Fibroblast of pulmonary artery (primary cell): Measurements from ENCODE around the gene MED26.

Experiments
- DNase-seq: peaks from one replicate; pipeline ENCODE4 v3.0.0-alpha.2; 2010; ENCODE audit warnings: low read depth
- H3K4me3 ChIP-seq: replicated peaks from 2 replicates; pipeline ENCODE4 v1.5.1; 2011; ENCODE audit warnings: low read depth, mild to moderate bottlenecking, control low read depth, low read length, moderate library complexity
- TF ChIP-seq, protein P1 (sequence below): IDR thresholded peaks from 2 replicates; pipeline ENCODE4 v1.5.1; 2011; ENCODE audit warnings: mild to moderate bottlenecking, control low read depth, low read length, inconsistent platforms; ENCODE audit errors: missing control alignments

The MED26 gene

DNA sequence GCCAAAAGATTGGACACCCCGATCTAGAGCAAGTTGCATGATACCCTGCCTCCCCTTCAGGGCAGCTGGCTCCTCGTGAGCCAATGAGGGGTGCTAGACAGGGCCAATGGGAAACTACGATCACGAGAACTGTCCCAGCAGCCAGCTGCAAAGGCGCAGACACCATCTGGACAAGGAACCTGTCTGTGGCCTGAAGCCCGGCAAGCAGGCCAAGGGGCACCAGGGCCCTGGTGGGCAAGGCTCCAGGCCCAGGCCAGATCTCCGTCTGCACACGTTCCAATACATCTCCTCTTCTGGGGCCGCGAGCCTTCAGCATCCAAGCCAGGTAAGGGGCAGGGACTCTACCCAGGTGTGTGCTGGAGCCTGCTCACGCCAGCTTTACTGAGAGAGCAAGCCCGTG lies 20.2 kb downstream of the MED26 start:
- TF ChIP-seq, protein P1, sequence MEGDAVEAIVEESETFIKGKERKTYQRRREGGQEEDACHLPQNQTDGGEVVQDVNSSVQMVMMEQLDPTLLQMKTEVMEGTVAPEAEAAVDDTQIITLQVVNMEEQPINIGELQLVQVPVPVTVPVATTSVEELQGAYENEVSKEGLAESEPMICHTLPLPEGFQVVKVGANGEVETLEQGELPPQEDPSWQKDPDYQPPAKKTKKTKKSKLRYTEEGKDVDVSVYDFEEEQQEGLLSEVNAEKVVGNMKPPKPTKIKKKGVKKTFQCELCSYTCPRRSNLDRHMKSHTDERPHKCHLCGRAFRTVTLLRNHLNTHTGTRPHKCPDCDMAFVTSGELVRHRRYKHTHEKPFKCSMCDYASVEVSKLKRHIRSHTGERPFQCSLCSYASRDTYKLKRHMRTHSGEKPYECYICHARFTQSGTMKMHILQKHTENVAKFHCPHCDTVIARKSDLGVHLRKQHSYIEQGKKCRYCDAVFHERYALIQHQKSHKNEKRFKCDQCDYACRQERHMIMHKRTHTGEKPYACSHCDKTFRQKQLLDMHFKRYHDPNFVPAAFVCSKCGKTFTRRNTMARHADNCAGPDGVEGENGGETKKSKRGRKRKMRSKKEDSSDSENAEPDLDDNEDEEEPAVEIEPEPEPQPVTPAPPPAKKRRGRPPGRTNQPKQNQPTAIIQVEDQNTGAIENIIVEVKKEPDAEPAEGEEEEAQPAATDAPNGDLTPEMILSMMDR = no peak
- no peak for DNase-seq
- no peak overlapping the region for H3K4me3 ChIP-seq

GRCh38 chr19:16605553-16605994 lies 22.4 kb downstream of the MED26 start:
- no peak for DNase-seq
- no peak overlapping the region for H3K4me3 ChIP-seq
- TF ChIP-seq, protein P1 = no peak

DNA sequence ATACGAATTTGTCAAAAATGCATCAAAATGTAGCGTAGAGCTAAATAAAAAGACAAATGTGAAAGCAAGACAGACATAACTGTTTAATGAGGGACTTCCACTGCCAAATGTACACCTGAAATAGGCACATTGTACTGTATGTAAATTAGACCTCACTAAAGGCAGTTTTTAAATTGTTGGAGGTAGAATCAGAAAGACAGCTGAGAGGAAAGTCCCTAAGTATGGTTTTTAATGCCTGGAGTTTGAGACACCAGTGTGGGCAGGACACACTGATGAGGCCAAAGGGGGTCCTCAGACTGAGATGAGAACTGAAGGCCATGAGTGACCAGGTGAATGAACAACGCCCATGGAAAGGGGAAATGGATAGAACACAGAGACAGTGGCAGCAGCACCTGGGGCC lies 22.9 kb downstream of the MED26 start:
- DNase-seq = no peak

DNA sequence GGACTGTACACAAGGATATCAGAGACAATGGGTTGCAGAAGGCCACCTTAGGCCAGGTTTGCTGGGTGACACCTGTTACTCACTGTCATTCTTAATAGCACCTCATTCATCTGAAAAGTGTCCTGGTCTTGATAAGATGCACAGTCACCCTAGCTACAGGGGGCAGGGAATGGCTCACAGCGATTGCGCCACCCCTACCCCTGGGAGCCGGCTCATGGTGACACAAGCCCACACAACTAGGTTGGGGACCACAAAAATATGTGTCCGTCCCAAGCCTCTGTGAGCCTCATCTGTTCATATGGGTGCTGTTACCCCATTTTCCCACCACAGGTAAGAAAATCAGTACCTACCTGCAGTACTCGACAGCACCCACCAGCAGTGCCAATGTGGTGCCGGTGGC lies 23.4 kb downstream of the MED26 start:
- TF ChIP-seq, protein P1 = no peak
- H3K4me3 ChIP-seq = no peak overlapping the region
- DNase-seq = no peak

More for the DNA sequence above, 22.9 kb downstream of the MED26 start:
- TF ChIP-seq, protein P1 = no peak
- H3K4me3 ChIP-seq = no peak overlapping the region

GRCh38 chr19:16603090-16603489 lies 24.9 kb downstream of the MED26 start:
- TF ChIP-seq, protein P1 = no peak
- DNase-seq = no peak

GRCh38 chr19:16601378-16602052 lies 26.5 kb downstream of the MED26 start:
- no peak for DNase-seq
- TF ChIP-seq, protein P1 = no peak
- H3K4me3 ChIP-seq = no peak overlapping the region

More at GRCh38 chr19:16603090-16603489, 24.9 kb downstream of the MED26 start:
- H3K4me3 ChIP-seq = no peak overlapping the region

DNA sequence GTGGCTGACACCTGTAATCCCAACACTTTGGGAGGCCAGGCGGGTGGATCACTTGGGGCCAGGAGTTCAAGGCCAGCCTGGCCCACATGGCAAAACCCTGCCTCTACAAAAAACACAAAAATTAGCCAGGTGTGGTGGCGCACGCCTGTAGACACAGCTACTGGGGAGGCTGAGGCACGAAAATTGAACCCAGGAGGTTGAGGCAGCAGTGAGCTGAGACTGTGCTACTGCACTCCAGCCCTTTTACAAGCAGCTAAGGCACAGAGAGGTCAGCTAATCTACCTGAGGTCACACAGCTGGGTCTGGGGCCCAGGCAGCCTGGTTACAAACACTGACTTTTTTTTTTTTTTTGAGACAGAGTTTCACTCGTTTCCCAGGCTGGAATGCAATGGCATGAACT lies 27.2 kb downstream of the MED26 start:
- TF ChIP-seq, protein P1 = no peak

More for the DNA sequence above, 27.2 kb downstream of the MED26 start:
- no peak for DNase-seq
- H3K4me3 ChIP-seq = no peak overlapping the region
